A673 (cell line): ENCODE data around the gene LRRC36. TPM values are rescaled to one million over a fixed set of nuclear protein-coding genes. Genes with fewer than 3 reads are reported as not detected.

ENCODE experiments used
- BruUV-seq: library from RNA; stranded (reverse); fragments of 400-500 nt; replicated peaks from 2 replicates; lab custom pipeline; 2021; lab: Mats Ljungman, UMichigan
- CTCF ChIA-PET: fragments of 300-600 bp; sonication (Branson Sonifier 250); formaldehyde crosslinking; loops from one replicate; lab custom pipeline; 2022; ENCODE audit warnings: antibody characterized with exemption; lab: Charles Lee
- POLR2A ChIA-PET: fragments of 300-600 bp; sonication (Branson Sonifier 250); formaldehyde crosslinking; loops from one replicate; lab custom pipeline; 2022; ENCODE audit warnings: antibody characterized with exemption; ENCODE audit not compliant: low non-redundant PET; lab: Charles Lee
- DNase-seq: peaks from one replicate; pipeline ENCODE4 v3.0.0-alpha.2; 2015; ENCODE audit warnings: low spot score
- H3K27ac ChIP-seq: fragments of 200-600 bp; sonication (generic); 2 replicates; pipeline ENCODE4 v1.5.1; 2016; ENCODE audit warnings: mixed run types, low read depth, mild to moderate bottlenecking, mixed read lengths, antibody characterized with exemption, low read length; ENCODE audit not compliant: poor library complexity, severe bottlenecking
- H3K27me3 ChIP-seq: fragments of 200-600 bp; sonication (generic); replicated peaks from 2 replicates; pipeline ENCODE4 v1.6.1; 2017; ENCODE audit warnings: mixed run types, low read depth, mild to moderate bottlenecking, mixed read lengths, antibody characterized with exemption, low read length; ENCODE audit not compliant: insufficient read depth, poor library complexity
- H3K36me3 ChIP-seq: fragments of 200-600 bp; sonication (generic); 2 replicates; pipeline ENCODE4 v1.6.1; 2016; ENCODE audit warnings: mixed run types, mild to moderate bottlenecking, mixed read lengths, antibody characterized with exemption, low read length; ENCODE audit not compliant: insufficient read depth, poor library complexity, severe bottlenecking
- H3K4me1 ChIP-seq: fragments of 200-600 bp; sonication (generic); 2 replicates; pipeline ENCODE4 v1.6.1; 2017; ENCODE audit warnings: mixed run types, mild to moderate bottlenecking, mixed read lengths, antibody characterized with exemption, low read length; ENCODE audit not compliant: insufficient read depth, poor library complexity, severe bottlenecking
- H3K4me3 ChIP-seq: fragments of 200-600 bp; sonication (generic); 2 replicates; pipeline ENCODE4 v1.5.1; 2016; ENCODE audit warnings: low read depth, mixed run types, mild to moderate bottlenecking, mixed read lengths, low read length; ENCODE audit not compliant: poor library complexity, severe bottlenecking
- H3K9me3 ChIP-seq: fragments of 200-600 bp; sonication (generic); 2 replicates; pipeline ENCODE4 v1.6.1; 2016; ENCODE audit warnings: mixed run types, low read depth, mild to moderate bottlenecking, mixed read lengths, antibody characterized with exemption, low read length; ENCODE audit not compliant: poor library complexity, severe bottlenecking
- EZH2 ChIP-seq: fragments of 200-600 bp; sonication (generic); IDR thresholded peaks from 2 replicates; pipeline ENCODE4 v1.6.1; 2017; ENCODE audit warnings: borderline replicate concordance, low read depth, mild to moderate bottlenecking, mixed read lengths, antibody characterized with exemption, low read length; ENCODE audit not compliant: poor library complexity, severe bottlenecking
- intact Hi-C: fragments of 100-400 bp; cut with micrococcal nuclease; formaldehyde crosslinking; loops from one replicate; pipeline ENCODE4 v1.10.0; 2022; ENCODE audit not compliant: unreplicated experiment
- total RNA-seq: library from RNA; stranded (reverse); gene quantifications from 2 replicates; pipeline ENCODE4 v1.2.3, GENCODE V29; 2021
- TF ChIP-seq, protein P1 (sequence below): fragments of 300-800, 200-600 bp; sonication (generic); conservative IDR thresholded peaks from 2 replicates; pipeline ENCODE4 v1.5.1; 2017; ENCODE audit warnings: low read depth, mild to moderate bottlenecking, antibody characterized with exemption, low read length, moderate library complexity, mixed read lengths

LRRC36 gene
- total RNA-seq, 1 experiment from 2014 or later = not detected

DNA sequence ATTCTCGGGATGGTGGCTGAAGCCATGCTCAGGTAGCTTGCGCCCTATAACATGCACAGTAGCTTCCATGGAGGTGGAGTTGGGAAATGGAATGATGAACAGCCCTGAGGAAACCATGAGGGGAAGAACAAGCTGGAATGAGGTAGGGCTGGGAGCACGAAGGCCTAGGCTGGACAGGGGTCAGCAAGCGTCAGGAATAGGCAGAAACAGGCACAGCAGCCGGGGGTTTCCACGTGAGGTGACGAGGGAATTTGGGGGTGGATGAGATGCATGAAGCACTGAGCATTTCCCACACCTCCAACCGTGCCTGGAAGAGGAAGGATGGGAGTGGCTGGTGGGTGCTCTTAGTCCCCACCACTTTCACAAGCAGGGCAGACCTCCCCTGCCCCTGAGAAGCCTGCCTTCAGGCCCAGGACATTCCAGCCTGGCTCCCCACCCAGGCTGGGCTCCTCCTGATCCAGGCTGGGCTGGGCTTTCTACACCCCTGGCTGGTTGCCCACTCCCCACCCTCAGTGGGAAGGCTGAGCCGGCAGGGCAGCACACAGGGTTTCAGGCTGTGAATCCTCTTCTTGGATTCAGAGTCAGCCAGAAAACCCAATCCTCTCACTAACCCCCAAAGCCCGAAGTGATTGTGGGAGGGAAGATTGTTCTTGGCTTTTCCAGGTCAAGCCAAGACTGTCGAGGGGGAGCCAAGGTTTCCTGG lies 25.4 kb upstream of the LRRC36 start:
- no peaks in the 10 kb centered on the region for H3K4me1 ChIP-seq
- H3K4me3 ChIP-seq = no peak overlapping the region
- H3K9me3 ChIP-seq = no peaks in the 10 kb centered on the region
- intact Hi-C loops = no loop called here
- no peaks in the 10 kb centered on the region for H3K36me3 ChIP-seq
- no peak for DNase-seq
- POLR2A ChIA-PET = no interaction called here
- no peaks in the 10 kb centered on the region for H3K27me3 ChIP-seq
- TF ChIP-seq, protein P1, sequence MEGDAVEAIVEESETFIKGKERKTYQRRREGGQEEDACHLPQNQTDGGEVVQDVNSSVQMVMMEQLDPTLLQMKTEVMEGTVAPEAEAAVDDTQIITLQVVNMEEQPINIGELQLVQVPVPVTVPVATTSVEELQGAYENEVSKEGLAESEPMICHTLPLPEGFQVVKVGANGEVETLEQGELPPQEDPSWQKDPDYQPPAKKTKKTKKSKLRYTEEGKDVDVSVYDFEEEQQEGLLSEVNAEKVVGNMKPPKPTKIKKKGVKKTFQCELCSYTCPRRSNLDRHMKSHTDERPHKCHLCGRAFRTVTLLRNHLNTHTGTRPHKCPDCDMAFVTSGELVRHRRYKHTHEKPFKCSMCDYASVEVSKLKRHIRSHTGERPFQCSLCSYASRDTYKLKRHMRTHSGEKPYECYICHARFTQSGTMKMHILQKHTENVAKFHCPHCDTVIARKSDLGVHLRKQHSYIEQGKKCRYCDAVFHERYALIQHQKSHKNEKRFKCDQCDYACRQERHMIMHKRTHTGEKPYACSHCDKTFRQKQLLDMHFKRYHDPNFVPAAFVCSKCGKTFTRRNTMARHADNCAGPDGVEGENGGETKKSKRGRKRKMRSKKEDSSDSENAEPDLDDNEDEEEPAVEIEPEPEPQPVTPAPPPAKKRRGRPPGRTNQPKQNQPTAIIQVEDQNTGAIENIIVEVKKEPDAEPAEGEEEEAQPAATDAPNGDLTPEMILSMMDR = no peak
- no peak for TF ChIP-seq EZH2
- BruUV-seq = no TSS peak
- CTCF ChIA-PET = no interaction called here
- no peak overlapping the region for H3K27ac ChIP-seq

DNA sequence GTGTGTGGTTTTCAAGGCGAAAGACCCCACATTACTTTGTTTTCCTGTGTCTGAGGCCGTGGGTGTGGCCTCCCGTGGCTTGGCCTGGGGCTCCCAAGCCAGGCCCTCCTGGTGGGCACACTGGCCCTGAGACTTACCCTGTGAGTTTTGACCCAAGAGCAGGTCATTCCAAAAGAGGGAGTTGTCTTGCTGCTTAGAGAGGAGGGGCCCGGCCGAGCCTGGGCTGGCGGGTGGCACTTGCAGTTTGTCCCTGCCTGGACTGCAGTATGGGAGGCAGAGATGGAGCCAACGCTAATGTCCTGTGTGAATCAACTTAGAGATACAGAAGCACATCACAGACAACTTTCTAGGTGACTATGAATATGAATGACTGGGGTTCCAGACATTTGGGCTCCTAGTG lies 24.5 kb upstream of the LRRC36 start:
- H3K27me3 ChIP-seq = no peaks in the 10 kb centered on the region
- H3K4me3 ChIP-seq = no peak overlapping the region
- H3K4me1 ChIP-seq = no peaks in the 10 kb centered on the region
- no peaks in the 10 kb centered on the region for H3K9me3 ChIP-seq
- intact Hi-C loops = no loop called here
- H3K27ac ChIP-seq = no peak overlapping the region
- ChIA-PET POLR2A (no interaction called here), CTCF (no interaction called here)
- no peaks in the 10 kb centered on the region for H3K36me3 ChIP-seq
- no TSS peak for BruUV-seq
- DNase-seq = no peak
- TF ChIP-seq EZH2 = no peak
- TF ChIP-seq, protein P1 = no peak

DNA sequence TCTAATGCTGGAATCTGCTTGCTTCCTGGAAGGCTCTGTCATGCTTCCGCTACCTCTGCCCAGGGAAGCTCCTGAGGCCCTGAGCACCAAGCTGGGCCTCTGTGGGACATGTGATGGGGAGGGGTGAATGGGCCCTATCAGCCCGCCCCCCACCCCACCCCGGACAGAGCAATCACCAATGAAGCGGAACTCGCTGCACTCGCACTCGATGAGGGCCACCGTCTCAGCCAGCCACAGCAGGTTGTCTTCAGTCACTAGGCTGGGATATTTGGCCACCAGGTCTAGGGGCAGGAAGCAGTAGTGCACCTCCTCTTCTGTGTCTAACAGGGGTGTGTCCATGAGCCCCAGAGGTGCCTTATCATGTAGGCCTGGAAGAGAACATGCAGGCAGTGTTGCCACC lies 23.6 kb upstream of the LRRC36 start:
- Histone ChIP-seq H3K36me3 (no peaks in the 10 kb centered on the region), H3K27ac (no peak overlapping the region), H3K4me3 (no peak overlapping the region), H3K27me3 (no peaks in the 10 kb centered on the region), H3K4me1 (no peaks in the 10 kb centered on the region), H3K9me3 (no peaks in the 10 kb centered on the region)
- CTCF ChIA-PET = no interaction called here
- no TSS peak for BruUV-seq
- DNase-seq = no peak
- TF ChIP-seq EZH2 = no peak
- TF ChIP-seq, protein P1 = no peak
- intact Hi-C loops = no loop called here
- POLR2A ChIA-PET = no interaction called here
